Gastrocnemius medialis (tissue), 4 donors: ENCODE measurements around the gene ABHD15.

Source experiments
- POLR2A ChIP-seq, 2 donors: fragments of 450-650 bp; IDR thresholded peaks; one replicate each; pipeline ENCODE4 v1.6.1; 2017; ENCODE audit warnings: antibody characterized with exemption in 2 of 2, mild to moderate bottlenecking in 2 of 2, moderate library complexity in 2 of 2
- TF ChIP-seq, protein P1 (sequence below), 5 experiments: fragments of 450-650 bp in 3 of 5; fragments of 200-600 bp in 2 of 5; sonication (generic) in 2 of 5; IDR thresholded peaks in 4 of 5; conservative IDR thresholded peaks in 1 of 5; 1 replicate in 4 of 5; 2 replicates in 1 of 5; pipeline ENCODE4 v1.5.1; 2016 to 2019; ENCODE audit warnings: antibody characterized with exemption in 5 of 5, mild to moderate bottlenecking in 3 of 5, moderate library complexity in 3 of 5

DNA sequence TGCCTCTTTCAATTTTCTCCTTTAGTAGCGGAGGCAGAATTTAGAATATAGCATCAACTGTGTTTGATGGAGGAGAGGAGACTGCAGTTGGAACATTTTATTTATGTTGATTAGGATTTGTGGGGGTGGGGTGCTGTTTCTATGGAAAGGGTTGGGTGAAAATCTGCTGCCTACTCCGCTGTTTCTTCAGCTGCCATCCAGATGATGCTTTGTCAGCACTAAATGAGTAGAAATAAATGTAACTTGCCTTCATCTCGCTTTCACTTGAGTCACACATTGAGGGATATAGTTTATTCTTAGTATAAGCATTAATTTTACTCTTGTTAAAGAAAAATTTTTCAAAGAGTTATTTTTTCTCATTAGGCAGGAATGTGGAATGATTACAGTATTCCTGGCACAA, 42.1 kb downstream of the ABHD15 start:
- no peak for TF ChIP-seq POLR2A (IDR thresholded peaks at IDR 0.05)
- TF ChIP-seq, protein P1, sequence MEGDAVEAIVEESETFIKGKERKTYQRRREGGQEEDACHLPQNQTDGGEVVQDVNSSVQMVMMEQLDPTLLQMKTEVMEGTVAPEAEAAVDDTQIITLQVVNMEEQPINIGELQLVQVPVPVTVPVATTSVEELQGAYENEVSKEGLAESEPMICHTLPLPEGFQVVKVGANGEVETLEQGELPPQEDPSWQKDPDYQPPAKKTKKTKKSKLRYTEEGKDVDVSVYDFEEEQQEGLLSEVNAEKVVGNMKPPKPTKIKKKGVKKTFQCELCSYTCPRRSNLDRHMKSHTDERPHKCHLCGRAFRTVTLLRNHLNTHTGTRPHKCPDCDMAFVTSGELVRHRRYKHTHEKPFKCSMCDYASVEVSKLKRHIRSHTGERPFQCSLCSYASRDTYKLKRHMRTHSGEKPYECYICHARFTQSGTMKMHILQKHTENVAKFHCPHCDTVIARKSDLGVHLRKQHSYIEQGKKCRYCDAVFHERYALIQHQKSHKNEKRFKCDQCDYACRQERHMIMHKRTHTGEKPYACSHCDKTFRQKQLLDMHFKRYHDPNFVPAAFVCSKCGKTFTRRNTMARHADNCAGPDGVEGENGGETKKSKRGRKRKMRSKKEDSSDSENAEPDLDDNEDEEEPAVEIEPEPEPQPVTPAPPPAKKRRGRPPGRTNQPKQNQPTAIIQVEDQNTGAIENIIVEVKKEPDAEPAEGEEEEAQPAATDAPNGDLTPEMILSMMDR (IDR thresholded peaks at IDR 0.05 in 4 of 5, conservative IDR thresholded peaks at IDR 0.05 in 1 of 5): no peak
